UCSD-AML1 (cell line): ENCODE results near the gene PABPC3.

Experiments used
- DNase-seq: peaks from one replicate; lab custom pipeline; 2025; ENCODE audit not compliant: unreplicated experiment; lab: John Stamatoyannopoulos, UW

PABPC3 gene

GRCh38 chr13:25110956-25111584 is 15.1 kb downstream of the PABPC3 start:
- no peak for DNase-seq

GRCh38 chr13:25111585-25111956 is 15.6 kb downstream of the PABPC3 start:
- DNase-seq, result no peak

- no peak for DNase-seq
These were observed 16.8 kb downstream of the PABPC3 start for GRCh38 chr13:25112695-25113255.

- peak; percentile 69 for DNase-seq
These were observed 18.3 kb downstream of the PABPC3 start for GRCh38 chr13:25114220-25114619.

GRCh38 chr13:25116044-25116443 is 20.1 kb downstream of the PABPC3 start:
- DNase-seq, result no peak

GRCh38 chr13:25117312-25117711 is 21.4 kb downstream of the PABPC3 start:
- DNase-seq, result no peak

GRCh38 chr13:25118378-25118905 is 22.5 kb downstream of the PABPC3 start:
- no peak for DNase-seq

- DNase-seq, result no peak
These were observed 35.0 kb downstream of the PABPC3 start for GRCh38 chr13:25130944-25131343.

- DNase-seq, result no peak
These were observed 36.0 kb downstream of the PABPC3 start for GRCh38 chr13:25131881-25132420.

GRCh38 chr13:25132751-25133390 is 36.9 kb downstream of the PABPC3 start:
- DNase-seq, result no peak

- DNase-seq, result no peak
These were observed 40.0 kb downstream of the PABPC3 start for GRCh38 chr13:25135896-25136295.

- no peak for DNase-seq
These were observed 41.2 kb downstream of the PABPC3 start for GRCh38 chr13:25136880-25137787.

- no peak for DNase-seq
These were observed 41.8 kb downstream of the PABPC3 start for GRCh38 chr13:25137788-25138115.

GRCh38 chr13:25141042-25141441 is 45.1 kb downstream of the PABPC3 start:
- DNase-seq, result no peak

GRCh38 chr13:25143706-25144105 is 47.8 kb downstream of the PABPC3 start:
- DNase-seq, result no peak

GRCh38 chr13:25147638-25148401 is 51.9 kb downstream of the PABPC3 start:
- DNase-seq, result no peak

- DNase-seq, result no peak
These were observed 52.5 kb downstream of the PABPC3 start for GRCh38 chr13:25148402-25148771.
